H1 (cell line): Measurements from ENCODE around the gene SLC19A1. TPM values are rescaled to one million over a fixed set of nuclear protein-coding genes. Genes with fewer than 3 reads are reported as not detected.

ENCODE experiments used
- NANOG ChIP-seq: IDR thresholded peaks from 2 replicates; pipeline ENCODE4 v1.6.1; 2011; ENCODE audit warnings: low read length, low read depth, mild to moderate bottlenecking, inconsistent platforms; ENCODE audit not compliant: insufficient read depth, poor library complexity, severe bottlenecking
- polyA plus RNA-seq, 7 experiments: library from polyadenylated mRNA; depleted of rRNA in 3 of 7; stranded (reverse) in 5 of 7; unstranded in 2 of 7; fragments of >200 nt in 5 of 7; fragments of 200-250 nt in 2 of 7; gene quantifications; 1 replicate in 5 of 7; 2 replicates in 1 of 7; 4 replicates in 1 of 7; pipeline versions ENCODE4 v1.2.1 to v1.2.3, GENCODE V29; 2011 to 2013; ENCODE audit warnings: missing spikeins in 2 of 7, mixed read lengths in 2 of 7
- total RNA-seq: library from RNA; stranded (reverse); fragmentation: NEBNext Ultra II Directional; extraction: Animal tissue kit (Norgen Biotek cat#: 25700); gene quantifications from 2 replicates; pipeline ENCODE4 v1.2.1, GENCODE V29; 2021

SLC19A1 gene
- total and polyA plus RNA-seq, 2 of the 8 experiments (the other 6 are each of a cell fraction or from before 2014, with no cell fraction given) = 31.6 to 43.8 TPM

GRCh38 chr21:45570826-45571601 is 28.8 kb upstream of the SLC19A1 start (continued):
- TF ChIP-seq NANOG = no peak
